OCI-M1 (cell line): ENCODE measurements around the gene HPSE.

ENCODE experiments used
- DNase-seq: peaks from one replicate; lab custom pipeline; 2025; lab: John Stamatoyannopoulos, UW

Gene HPSE

GRCh38 chr4:83334425-83335241 is at the start of gene HPSE:
Gene HPSE (minus strand): TSS chr4:83334848. CDS start chr4:83334782, 66 bp downstream.
- peak; percentile 50 for DNase-seq

- peak; percentile 46 for DNase-seq
Observed at GRCh38 chr4:83382850-83383249, 48.2 kb upstream of the HPSE start.

DNA sequence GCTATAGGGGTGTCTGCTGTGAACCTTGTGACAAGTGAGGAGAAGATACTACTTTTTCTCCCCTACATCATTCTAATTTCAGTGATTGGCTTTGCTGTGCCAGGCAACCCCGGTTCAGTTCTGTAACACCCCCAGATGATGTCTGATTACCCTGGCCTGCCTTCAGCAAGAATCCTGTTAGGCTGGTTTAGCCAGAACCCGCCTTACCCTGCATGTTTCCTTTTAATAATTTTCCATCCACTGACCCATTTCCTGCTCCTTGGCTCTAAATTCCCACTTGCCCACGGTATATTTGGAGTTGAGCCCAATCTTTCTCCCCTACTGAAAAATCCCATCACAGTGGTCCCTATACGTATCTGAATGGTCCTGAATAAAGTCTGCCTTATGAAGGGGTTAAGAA is 46.5 kb upstream of the HPSE start:
- no peak for DNase-seq

GRCh38 chr4:83378419-83378818 is 43.8 kb upstream of the HPSE start:
- peak; percentile 38 for DNase-seq

DNA sequence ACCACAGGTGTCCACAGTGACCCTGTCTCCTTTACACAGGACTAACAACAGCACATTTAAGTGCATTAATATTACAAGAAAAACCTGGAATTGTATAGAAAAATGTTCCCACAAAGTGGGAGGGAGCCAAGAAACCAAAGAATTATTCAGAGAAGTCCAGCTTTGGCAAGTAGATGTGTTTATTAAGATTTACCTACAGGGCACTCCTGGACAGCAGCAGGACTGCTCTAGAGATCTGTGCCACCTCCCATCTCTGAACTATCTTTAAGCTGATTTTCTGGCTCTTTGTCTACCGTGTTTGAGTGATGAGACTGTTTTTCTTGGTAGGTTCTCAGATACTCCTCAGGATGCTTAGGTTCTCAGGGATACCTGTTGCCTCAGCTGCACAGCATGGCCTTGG is 38.3 kb upstream of the HPSE start:
- DNase-seq = no peak

DNA sequence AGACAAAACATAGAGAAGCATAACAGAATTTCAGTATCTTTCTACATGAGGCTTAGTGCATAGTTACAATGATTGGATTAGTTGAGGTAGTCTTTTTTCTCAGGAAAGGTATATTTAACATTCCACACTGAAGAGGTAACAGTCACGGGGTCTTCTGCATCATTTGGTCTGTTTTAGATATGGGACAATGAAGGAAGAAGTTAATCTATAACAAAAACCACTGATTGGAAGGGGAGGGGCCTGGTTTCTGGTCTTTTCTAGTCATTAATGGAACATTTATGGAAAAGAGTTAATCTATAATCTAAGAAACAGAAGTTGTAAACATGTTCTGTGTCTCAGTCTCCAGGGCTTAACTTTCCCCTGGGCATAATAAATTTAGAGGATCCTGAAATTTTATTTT is 37.3 kb upstream of the HPSE start:
- DNase-seq = no peak

GRCh38 chr4:83371235-83371634 is 36.6 kb upstream of the HPSE start:
- no peak for DNase-seq

- DNase-seq = no peak
Observed at GRCh38 chr4:83370640-83370906, 35.9 kb upstream of the HPSE start.

- peak; percentile 66 for DNase-seq
Observed at GRCh38 chr4:83369831-83370639, 35.4 kb upstream of the HPSE start.

DNA sequence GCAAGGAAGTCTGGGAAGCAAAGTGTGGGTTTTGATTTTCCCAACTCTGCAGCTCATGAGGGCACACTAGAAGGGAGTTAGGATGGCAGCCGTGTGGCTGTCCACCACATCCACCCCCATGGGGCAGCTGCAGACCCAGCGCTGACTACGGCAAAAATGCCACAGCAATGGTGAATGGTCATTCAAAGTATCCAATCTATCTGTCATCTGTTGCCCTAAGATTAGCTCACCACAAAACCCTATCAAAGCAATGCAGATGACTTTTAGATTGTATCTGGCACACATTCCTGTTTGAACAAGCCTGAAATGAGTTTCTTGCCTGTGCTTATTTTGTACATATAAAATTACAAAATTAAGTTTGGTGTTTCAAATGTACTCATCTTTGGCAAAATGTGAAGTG is 29.7 kb upstream of the HPSE start:
- peak; percentile 93 for DNase-seq

DNA sequence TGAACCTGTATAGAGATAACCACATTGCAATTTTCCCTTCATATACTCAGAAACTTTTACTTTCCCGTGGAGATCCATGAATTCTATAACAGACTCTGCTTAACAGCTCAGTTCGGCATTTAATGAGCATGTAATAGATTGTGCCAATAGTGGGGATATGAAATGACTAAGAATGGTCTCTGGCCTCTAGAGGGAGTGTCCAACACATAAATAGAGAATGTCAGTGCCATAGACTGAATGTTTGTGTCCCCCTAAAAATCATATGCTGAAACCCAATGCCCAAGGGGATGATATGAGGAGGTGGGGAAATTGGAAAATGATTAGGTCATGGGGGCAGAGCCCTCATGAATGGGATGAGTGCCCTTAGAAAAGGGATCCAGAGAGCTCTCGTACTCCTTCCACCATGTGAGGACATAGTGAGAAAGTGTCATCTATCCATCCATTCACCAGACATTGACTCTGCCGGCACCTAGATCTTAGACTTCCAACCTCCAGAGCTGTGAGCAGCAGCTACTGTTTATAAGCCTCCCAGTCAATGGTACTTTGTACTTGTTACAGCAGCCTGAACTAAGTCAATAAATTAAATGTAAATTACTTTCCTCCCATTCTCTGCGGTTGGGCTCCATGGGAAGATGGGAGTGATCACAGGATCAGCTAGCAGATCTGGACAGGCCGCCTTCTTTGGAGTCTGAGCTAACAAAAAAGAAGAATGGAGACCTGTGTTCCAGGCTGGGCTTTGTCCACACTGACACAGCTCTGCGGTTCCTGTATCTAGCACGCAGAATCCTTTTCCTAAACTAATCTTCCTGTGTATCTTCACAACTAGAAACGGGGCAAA is 28.1 kb upstream of the HPSE start:
- peak; percentile 71 for DNase-seq

DNA sequence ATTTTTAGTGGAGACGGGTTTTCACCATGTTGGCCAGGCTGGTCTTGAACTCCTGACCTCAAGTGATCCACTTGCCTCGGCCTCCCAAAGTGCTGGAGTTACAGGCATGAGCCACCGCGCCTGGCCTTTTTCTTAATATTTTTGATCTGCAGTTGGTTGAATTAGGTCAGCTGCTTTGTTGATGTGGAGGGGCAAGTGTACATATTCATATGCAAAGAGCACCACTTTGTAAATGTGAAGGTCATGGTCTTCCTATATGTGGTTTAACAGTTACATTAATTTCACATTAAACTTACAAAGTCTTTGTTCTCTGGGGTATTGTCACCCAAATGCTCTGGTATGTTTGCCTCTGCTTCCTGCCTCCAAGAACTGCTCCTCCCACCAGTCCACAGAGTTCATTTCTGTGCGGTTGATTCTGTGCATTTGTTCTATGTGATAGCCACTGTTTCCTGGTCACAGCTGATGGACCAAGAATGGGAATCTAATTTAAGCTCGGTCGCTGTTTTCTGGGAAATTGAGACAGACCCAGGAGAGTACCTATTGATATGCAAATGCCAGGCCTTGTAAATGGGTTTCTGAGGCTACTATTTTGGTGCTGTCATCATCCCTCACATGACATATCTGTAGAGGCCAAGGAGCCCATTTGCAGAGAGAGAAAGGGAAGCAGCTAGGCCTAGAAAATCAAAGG is 26.9 kb upstream of the HPSE start:
- DNase-seq = peak; percentile 95

GRCh38 chr4:83360018-83360417 is 25.4 kb upstream of the HPSE start:
- DNase-seq = no peak

- DNase-seq = peak; percentile 35
Observed at GRCh38 chr4:83358410-83358809, 23.8 kb upstream of the HPSE start.

GRCh38 chr4:83356899-83357661 is 22.4 kb upstream of the HPSE start:
- peak; percentile 66 for DNase-seq

DNA sequence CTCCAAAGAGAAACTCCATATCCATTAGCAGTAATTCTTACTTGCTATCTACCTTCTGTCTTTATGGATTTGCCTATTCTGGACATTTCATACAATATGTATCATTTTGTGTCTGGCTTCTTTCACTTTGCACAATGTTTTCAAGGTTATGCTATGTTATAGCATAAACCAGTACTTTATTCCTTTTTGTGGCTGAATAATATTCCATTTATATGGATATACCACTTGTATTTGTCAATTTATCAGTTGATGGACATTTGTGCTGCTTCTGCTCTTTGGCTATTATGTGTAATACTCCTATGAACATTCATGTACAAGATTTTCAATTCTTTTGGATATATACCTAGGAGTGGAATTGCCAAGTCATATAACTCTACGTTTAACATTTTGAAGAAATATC is 18.9 kb upstream of the HPSE start:
- no peak for DNase-seq

DNA sequence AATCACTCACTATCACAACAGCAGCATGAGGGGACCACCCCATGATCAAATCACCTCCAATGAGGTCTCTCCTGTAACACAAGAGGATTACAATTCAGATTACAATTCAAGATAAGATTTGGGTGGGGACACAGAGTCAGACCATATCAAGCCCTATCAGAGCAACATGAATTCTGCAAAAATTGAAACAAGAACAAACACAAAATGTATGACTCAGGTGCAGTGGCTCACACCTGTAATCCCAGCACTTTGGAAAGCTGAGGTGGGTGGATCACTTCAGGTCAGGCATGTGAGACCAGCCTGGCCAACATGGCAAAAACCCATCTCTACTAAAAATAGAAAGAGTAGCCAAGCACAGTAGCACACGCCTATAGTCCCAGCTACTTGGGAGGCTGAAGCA is 13.4 kb upstream of the HPSE start:
- DNase-seq = no peak

DNA sequence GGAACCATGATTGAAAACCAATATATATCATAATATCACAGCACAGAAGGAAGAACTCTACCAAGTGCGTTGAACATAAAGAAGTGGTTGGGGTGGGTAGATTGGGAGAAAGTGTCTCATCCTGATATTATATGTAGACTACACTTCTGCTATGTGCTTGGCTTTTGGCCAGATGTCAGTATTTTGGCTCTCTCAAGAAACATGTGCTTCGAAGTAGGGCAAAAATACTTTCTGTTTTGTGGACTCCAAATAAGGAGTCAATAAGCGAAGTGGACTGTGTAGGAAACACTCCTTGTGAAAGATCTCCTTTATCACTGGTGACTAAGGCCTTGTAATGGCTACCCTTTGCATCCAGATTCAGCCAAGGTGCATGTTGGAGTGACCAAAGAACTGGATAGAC is 7.8 kb upstream of the HPSE start:
- peak; percentile 79 for DNase-seq

DNA sequence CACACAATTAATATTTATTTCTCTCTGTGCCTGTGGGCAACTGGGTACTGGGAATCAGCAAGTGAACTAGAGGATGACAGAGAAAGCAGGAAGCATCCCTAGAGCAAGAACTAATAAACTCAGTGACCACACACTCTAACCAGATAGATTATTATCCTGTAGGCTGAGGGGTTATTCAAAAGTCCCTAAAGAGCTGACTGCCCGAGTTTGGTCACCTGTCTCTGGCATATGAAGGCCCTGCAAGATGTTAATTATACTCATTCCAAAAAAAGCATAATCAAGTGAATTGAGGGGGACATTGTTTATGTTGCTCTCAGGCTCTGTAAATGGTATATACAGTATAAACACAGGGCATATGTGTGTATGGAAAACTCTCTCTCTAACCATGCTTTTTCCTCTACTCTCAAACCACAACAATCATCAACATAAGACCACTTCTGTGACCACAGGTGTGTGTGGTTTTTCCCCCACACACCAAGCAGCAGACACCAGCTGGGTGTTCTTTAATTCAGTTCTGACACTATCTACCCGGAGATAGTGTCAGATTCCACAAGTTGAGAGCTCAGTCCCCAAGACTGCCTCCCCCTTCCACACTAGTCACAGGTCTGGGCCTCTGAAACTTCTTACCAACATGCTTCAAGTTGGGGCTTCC is 6.2 kb upstream of the HPSE start:
- peak; percentile 36 for DNase-seq

GRCh38 chr4:83339573-83339972 is 4.9 kb upstream of the HPSE start:
- DNase-seq = no peak

DNA sequence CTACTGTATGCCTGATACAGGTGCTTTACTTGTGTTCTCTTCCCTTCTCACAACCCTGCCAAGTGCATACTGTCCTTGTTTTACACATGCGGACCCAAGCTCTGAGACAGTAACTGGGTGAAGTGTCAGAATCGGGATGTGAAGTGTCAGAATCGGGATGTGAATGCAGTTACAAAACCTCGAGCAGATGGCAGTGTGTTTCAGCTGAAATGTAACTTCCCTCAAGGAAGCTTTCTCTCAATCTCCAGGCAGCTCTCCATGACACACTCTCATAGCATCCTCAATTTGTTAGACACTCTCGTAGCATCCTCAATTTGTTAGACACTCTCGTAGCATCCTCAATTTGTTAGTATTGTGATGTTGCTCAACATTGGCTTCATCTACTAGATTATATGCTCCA is 1.1 kb upstream of the HPSE start:
- no peak for DNase-seq
